PC-9 (cell line): Measurements from ENCODE around the gene BLOC1S1.

Source experiments
- EZH2 ChIP-seq: fragments of 200-600 bp; sonication (generic); IDR thresholded peaks from 2 replicates; pipeline ENCODE4 v1.8.0; 2017; ENCODE audit warnings: antibody characterized with exemption, low read depth
- TF ChIP-seq, protein P1 (sequence below): fragments of 200-600 bp; sonication (generic); conservative IDR thresholded peaks from 2 replicates; pipeline ENCODE4 v1.6.1; 2017; ENCODE audit warnings: mixed run types, antibody characterized with exemption, mild to moderate bottlenecking, moderate library complexity

GRCh38 chr12:55739025-55739378, 23.2 kb downstream of the BLOC1S1 start:
- TF ChIP-seq, protein P1, sequence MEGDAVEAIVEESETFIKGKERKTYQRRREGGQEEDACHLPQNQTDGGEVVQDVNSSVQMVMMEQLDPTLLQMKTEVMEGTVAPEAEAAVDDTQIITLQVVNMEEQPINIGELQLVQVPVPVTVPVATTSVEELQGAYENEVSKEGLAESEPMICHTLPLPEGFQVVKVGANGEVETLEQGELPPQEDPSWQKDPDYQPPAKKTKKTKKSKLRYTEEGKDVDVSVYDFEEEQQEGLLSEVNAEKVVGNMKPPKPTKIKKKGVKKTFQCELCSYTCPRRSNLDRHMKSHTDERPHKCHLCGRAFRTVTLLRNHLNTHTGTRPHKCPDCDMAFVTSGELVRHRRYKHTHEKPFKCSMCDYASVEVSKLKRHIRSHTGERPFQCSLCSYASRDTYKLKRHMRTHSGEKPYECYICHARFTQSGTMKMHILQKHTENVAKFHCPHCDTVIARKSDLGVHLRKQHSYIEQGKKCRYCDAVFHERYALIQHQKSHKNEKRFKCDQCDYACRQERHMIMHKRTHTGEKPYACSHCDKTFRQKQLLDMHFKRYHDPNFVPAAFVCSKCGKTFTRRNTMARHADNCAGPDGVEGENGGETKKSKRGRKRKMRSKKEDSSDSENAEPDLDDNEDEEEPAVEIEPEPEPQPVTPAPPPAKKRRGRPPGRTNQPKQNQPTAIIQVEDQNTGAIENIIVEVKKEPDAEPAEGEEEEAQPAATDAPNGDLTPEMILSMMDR, result no peak
- no peak for TF ChIP-seq EZH2
